ENCODE data around the gene SORCS2.

DNA sequence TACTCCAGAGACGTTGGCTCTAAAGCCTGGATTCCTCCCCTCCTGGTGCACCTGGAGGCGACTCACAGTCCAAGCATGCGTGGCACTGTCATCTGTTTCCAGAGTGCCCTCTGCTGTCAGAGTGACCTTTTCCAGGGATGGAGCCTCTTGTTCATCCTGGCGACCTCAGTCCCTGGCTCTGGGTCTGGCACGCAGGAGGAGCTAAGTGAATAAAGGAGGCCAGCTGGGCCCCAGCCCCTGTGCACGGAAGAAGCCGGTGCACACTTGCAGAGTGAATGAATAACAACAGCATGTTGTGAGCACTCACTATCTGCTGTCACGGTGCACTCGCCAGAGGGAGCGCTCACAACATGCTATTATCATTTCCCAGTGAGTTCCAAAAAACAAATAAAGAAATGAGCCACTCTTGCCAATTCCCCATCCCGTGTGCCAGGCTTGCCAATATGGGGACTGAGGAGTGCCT lies 270.2 kb downstream of the SORCS2 start:
- no peak for TF ChIP-seq BHLHE40 (IDR thresholded peaks at IDR 0.05; ENCODE audit: borderline replicate concordance)
- TF ChIP-seq SP1 (IDR thresholded peaks at IDR 0.05), result no peak
- no peak for TF ChIP-seq TARDBP (IDR thresholded peaks at IDR 0.05)
- TF ChIP-seq FOXA1 (IDR thresholded peaks at IDR 0.05), result no peak
- no peak for TF ChIP-seq FOXM1 (IDR thresholded peaks at IDR 0.05; ENCODE audit: borderline replicate concordance)
- TF ChIP-seq SUZ12 (IDR thresholded peaks at IDR 0.05), result no peak
- TF ChIP-seq FOXK2 (IDR thresholded peaks at IDR 0.05), result no peak
- no peak for TF ChIP-seq ELF4 (IDR thresholded peaks at IDR 0.05)
